ENCODE results near the gene ENTPD1. TPM values are rescaled to one million over a fixed set of nuclear protein-coding genes. Genes with fewer than 3 reads are reported as not detected.
A peak's percentile ranks its signal among the peaks of the same experiment; 100 is the strongest.
"Not testable (repeated sequence)": the region's sequence is repeated elsewhere in the genome, so short reads cannot be mapped to it uniquely, and the experiment has no call there.

Gene ENTPD1
- total RNA-seq, 4 donors from 2014 or later, result 27.3 to 33.4 (median 31.4) TPM

GRCh38 chr10:95716866-95717265 is 39.1 kb upstream of the ENTPD1 start:
- no peaks in the 10 kb centered on the region for H3K4me1 ChIP-seq
- H3K4me3 ChIP-seq, result no peak overlapping the region
- intact Hi-C loops (cut with DNase I), result no loop called here
- DNase-seq (ENCODE audit: extremely low spot score), result no peak
- H3K36me3 ChIP-seq, result no peaks in the 10 kb centered on the region
- 82% methylated on average over 2 of the region's 2 CpGs for WGBS
- H3K27ac ChIP-seq (replicated peaks in 1 of 4), result no peak overlapping the region
- no peak for TF ChIP-seq EP300 (IDR thresholded peaks at IDR 0.05)
- TF ChIP-seq POLR2AphosphoS5 (IDR thresholded peaks at IDR 0.05), result no peak
- no peak for TF ChIP-seq CTCF (IDR thresholded peaks at IDR 0.05)
- no peak for TF ChIP-seq POLR2A (IDR thresholded peaks at IDR 0.05; ENCODE audit: low read depth)
- H3K27me3 ChIP-seq, result no peaks in the 10 kb centered on the region
- H3K9me3 ChIP-seq, result no peaks in the 10 kb centered on the region

- H3K4me1 ChIP-seq; H3K36me3 ChIP-seq; H3K9me3 ChIP-seq; H3K27me3 ChIP-seq; H3K27ac ChIP-seq (replicated peaks in 1 of 4); DNase-seq (ENCODE audit: extremely low spot score); H3K4me3 ChIP-seq; intact Hi-C loops (cut with DNase I): not testable (repeated sequence)
- 93% methylated on average over 7 of the region's 7 CpGs for WGBS
These were observed 35.2 kb upstream of the ENTPD1 start for GRCh38 chr10:95720745-95721144.

- intact Hi-C loops (cut with DNase I); H3K4me3 ChIP-seq; H3K36me3 ChIP-seq: not testable (repeated sequence)
These were observed 33.5 kb upstream of the ENTPD1 start for GRCh38 chr10:95722496-95722895.

GRCh38 chr10:95728526-95728925 is 27.4 kb upstream of the ENTPD1 start:
- no peaks in the 10 kb centered on the region for H3K36me3 ChIP-seq
- H3K27me3 ChIP-seq, result no peaks in the 10 kb centered on the region
- no peak for DNase-seq (ENCODE audit: extremely low spot score)
- no peak overlapping the region for H3K27ac ChIP-seq (replicated peaks in 1 of 4)
- 37% methylated on average over 4 of the region's 4 CpGs for WGBS
- H3K9me3 ChIP-seq, result peaks cover 0 to 15% (median 9%) of the 10 kb centered on the region in 4 donors
- TF ChIP-seq EP300 (IDR thresholded peaks at IDR 0.05) (peak; percentile 47), POLR2A (IDR thresholded peaks at IDR 0.05; ENCODE audit: low read depth) (no peak), POLR2AphosphoS5 (IDR thresholded peaks at IDR 0.05) (peak in 1 of 2 donors; percentile 69), CTCF (IDR thresholded peaks at IDR 0.05) (peak in 2 of 3 experiments; percentile 11 to 17)
- H3K4me3 ChIP-seq, result no peak overlapping the region
- intact Hi-C loops (cut with DNase I), result no loop called here
- H3K4me1 ChIP-seq, result peaks cover 0 to 13% (median 4%) of the 10 kb centered on the region in 4 donors

More at GRCh38 chr10:95722496-95722895, 33.5 kb upstream of the ENTPD1 start:
- not testable (repeated sequence) for DNase-seq (ENCODE audit: extremely low spot score); H3K27ac ChIP-seq (replicated peaks in 1 of 4); H3K9me3 ChIP-seq; H3K4me1 ChIP-seq; H3K27me3 ChIP-seq
- WGBS, result 88% methylated on average over 4 of the region's 4 CpGs

GRCh38 chr10:95729323-95730055 is 26.5 kb upstream of the ENTPD1 start:
- intact Hi-C loops (cut with DNase I), result no loop called here
- Histone ChIP-seq H3K4me3 (no peak overlapping the region), H3K27ac (replicated peaks in 1 of 4) (peak overlapping the region; percentile 5 to 54 (median 44)), H3K4me1 (peaks cover 0 to 13% (median 4%) of the 10 kb centered on the region in 4 donors), H3K9me3 (peaks cover 0 to 12% (median 11%) of the 10 kb centered on the region in 4 donors), H3K27me3 (no peaks in the 10 kb centered on the region), H3K36me3 (no peaks in the 10 kb centered on the region)
- DNase-seq (ENCODE audit: extremely low spot score), result no peak
- WGBS, result 75% methylated on average over 3 of the region's 3 CpGs
- TF ChIP-seq EP300 (IDR thresholded peaks at IDR 0.05), result no peak
- no peak for TF ChIP-seq POLR2AphosphoS5 (IDR thresholded peaks at IDR 0.05)
- TF ChIP-seq CTCF (IDR thresholded peaks at IDR 0.05), result no peak
- TF ChIP-seq POLR2A (IDR thresholded peaks at IDR 0.05; ENCODE audit: low read depth), result no peak

- WGBS, result 92% methylated on average over 1 of the region's 1 CpG
- H3K9me3 ChIP-seq, result peaks cover 0 to 12% (median 10%) of the 10 kb centered on the region in 4 donors
- H3K36me3 ChIP-seq, result no peaks in the 10 kb centered on the region
- peaks cover 0 to 13% (median 4%) of the 10 kb centered on the region in 4 donors for H3K4me1 ChIP-seq
- H3K27me3 ChIP-seq, result no peaks in the 10 kb centered on the region
- no peak overlapping the region for H3K4me3 ChIP-seq
- intact Hi-C loops (cut with DNase I), result no loop called here
- no peak for DNase-seq (ENCODE audit: extremely low spot score)
- H3K27ac ChIP-seq (replicated peaks in 1 of 4), result peak overlapping the region; percentile 5 to 54 (median 44)
- no peak for TF ChIP-seq POLR2A (IDR thresholded peaks at IDR 0.05; ENCODE audit: low read depth)
- no peak for TF ChIP-seq CTCF (IDR thresholded peaks at IDR 0.05)
- no peak for TF ChIP-seq EP300 (IDR thresholded peaks at IDR 0.05)
These were observed 25.7 kb upstream of the ENTPD1 start for GRCh38 chr10:95730233-95730632.

- DNase-seq (ENCODE audit: extremely low spot score); H3K4me3 ChIP-seq; intact Hi-C loops (cut with DNase I); H3K27ac ChIP-seq (replicated peaks in 1 of 4); H3K36me3 ChIP-seq; H3K27me3 ChIP-seq: not testable (repeated sequence)
- 91% methylated on average over 6 of the region's 6 CpGs for WGBS
- peaks cover 0 to 13% (median 4%) of the 10 kb centered on the region in 4 donors for H3K4me1 ChIP-seq
- peaks cover 0 to 12% (median 10%) of the 10 kb centered on the region in 4 donors for H3K9me3 ChIP-seq
These were observed 23.1 kb upstream of the ENTPD1 start for GRCh38 chr10:95732907-95733306.

Data from esophagus muscularis mucosa (tissue), 4 donors.